Kidney glomerular epithelial cell (primary cell): Measurements from ENCODE around the gene LRPAP1.
"Not testable (repeated sequence)": the region's sequence is repeated elsewhere in the genome, so short reads cannot be mapped to it uniquely, and the experiment has no call there.

Experiments used
- DNase-seq: peaks from one replicate; lab custom pipeline; 2025; lab: John Stamatoyannopoulos, UW

The LRPAP1 gene

GRCh38 chr4:3560465-3560864, 28.2 kb upstream of the LRPAP1 start:
- not testable (repeated sequence) for DNase-seq

- not testable (repeated sequence) for DNase-seq
Observed at GRCh38 chr4:3559381-3560290, 27.4 kb upstream of the LRPAP1 start.

- not testable (repeated sequence) for DNase-seq
Observed at GRCh38 chr4:3558514-3558836, 26.3 kb upstream of the LRPAP1 start.

- not testable (repeated sequence) for DNase-seq
Observed at GRCh38 chr4:3557676-3558513, 25.7 kb upstream of the LRPAP1 start.

- not testable (repeated sequence) for DNase-seq
Observed at GRCh38 chr4:3557088-3557492, 24.9 kb upstream of the LRPAP1 start.

GRCh38 chr4:3556244-3556867, 24.1 kb upstream of the LRPAP1 start:
- DNase-seq = not testable (repeated sequence)

GRCh38 chr4:3555459-3556070, 23.3 kb upstream of the LRPAP1 start:
- DNase-seq = not testable (repeated sequence)

- not testable (repeated sequence) for DNase-seq
Observed at GRCh38 chr4:3551366-3551765, 19.1 kb upstream of the LRPAP1 start.

- not testable (repeated sequence) for DNase-seq
Observed at GRCh38 chr4:3550792-3551325, 18.6 kb upstream of the LRPAP1 start.

- not testable (repeated sequence) for DNase-seq
Observed at GRCh38 chr4:3550041-3550440, 17.8 kb upstream of the LRPAP1 start.

GRCh38 chr4:3549694-3550001, 17.4 kb upstream of the LRPAP1 start:
- DNase-seq = not testable (repeated sequence)

GRCh38 chr4:3548991-3549693, 16.9 kb upstream of the LRPAP1 start:
- not testable (repeated sequence) for DNase-seq

- not testable (repeated sequence) for DNase-seq
Observed at GRCh38 chr4:3546721-3547120, 14.5 kb upstream of the LRPAP1 start.

- not testable (repeated sequence) for DNase-seq
Observed at GRCh38 chr4:3545351-3545750, 13.1 kb upstream of the LRPAP1 start.

- DNase-seq = not testable (repeated sequence)
Observed at GRCh38 chr4:3544259-3545025, 12.2 kb upstream of the LRPAP1 start.

GRCh38 chr4:3543415-3543814, 11.2 kb upstream of the LRPAP1 start:
- DNase-seq = not testable (repeated sequence)

GRCh38 chr4:3538906-3539305, 6.7 kb upstream of the LRPAP1 start:
- not testable (repeated sequence) for DNase-seq

GRCh38 chr4:3535812-3536211, 3.6 kb upstream of the LRPAP1 start:
- not testable (repeated sequence) for DNase-seq

GRCh38 chr4:3533423-3533820, 1.2 kb upstream of the LRPAP1 start:
- DNase-seq = no peak

- no peak for DNase-seq
Observed at GRCh38 chr4:3532751-3533422, 665 bp upstream of the LRPAP1 start.
